ENCODE results near the gene CTNNA3. TPM values are rescaled to one million over a fixed set of nuclear protein-coding genes. Genes with fewer than 3 reads are reported as not detected.

The CTNNA3 gene
- total RNA-seq, 1 experiment from 2014 or later: 0.20 TPM

DNA sequence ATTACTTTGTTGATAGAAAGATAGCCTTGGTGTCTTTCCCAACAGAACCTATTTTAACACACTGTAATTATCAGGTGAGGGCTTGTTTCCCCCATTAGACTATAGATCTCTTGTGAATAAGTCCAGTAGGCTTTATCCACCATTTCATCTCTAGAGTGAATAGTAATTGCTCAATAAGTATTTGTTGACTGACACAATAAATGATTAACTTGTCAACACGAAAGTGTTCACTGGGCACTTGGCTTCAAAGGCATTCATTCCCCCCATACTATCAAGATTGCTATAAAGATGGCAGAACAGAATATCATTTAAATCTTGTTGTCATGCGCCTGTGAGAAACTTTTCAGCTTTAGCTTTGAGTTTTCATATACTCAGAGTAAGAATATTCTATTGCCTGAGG lies 1194.6 kb downstream of the CTNNA3 start:
- Histone ChIP-seq H3K27me3 (replicated peaks; ENCODE audit: control insufficient read depth, insufficient read depth, low read length) (no peaks in the 10 kb centered on the region; the same call in 1 of the 2 replicates), H3K9me3 (no peaks in the 10 kb centered on the region), H3K4me3 (ENCODE audit: low read depth, low read length) (no peak overlapping the region), H3K4me1 (no peaks in the 10 kb centered on the region), H3K36me3 (ENCODE audit: control insufficient read depth, insufficient read depth, low read length) (no peaks in the 10 kb centered on the region)
- Mint-ChIP-seq H3K27me3 (ENCODE audit: insufficient read depth, unreplicated experiment) (no peaks in the 10 kb centered on the region), H3K4me1 (ENCODE audit: low read depth, unreplicated experiment) (no peaks in the 10 kb centered on the region), H3K9me3 (ENCODE audit: unreplicated experiment) (no peaks in the 10 kb centered on the region), H3K4me3 (ENCODE audit: unreplicated experiment) (no peak overlapping the region), H3K27ac (ENCODE audit: unreplicated experiment) (no peak overlapping the region), H3K36me3 (ENCODE audit: insufficient read depth, unreplicated experiment) (no peaks in the 10 kb centered on the region)
- DNase-seq: no peak
- POLR2A ChIA-PET: no interaction called here
- intact Hi-C loops (cut with micrococcal nuclease; ENCODE audit: unreplicated experiment): no loop called here
- TF ChIP-seq, protein P1, sequence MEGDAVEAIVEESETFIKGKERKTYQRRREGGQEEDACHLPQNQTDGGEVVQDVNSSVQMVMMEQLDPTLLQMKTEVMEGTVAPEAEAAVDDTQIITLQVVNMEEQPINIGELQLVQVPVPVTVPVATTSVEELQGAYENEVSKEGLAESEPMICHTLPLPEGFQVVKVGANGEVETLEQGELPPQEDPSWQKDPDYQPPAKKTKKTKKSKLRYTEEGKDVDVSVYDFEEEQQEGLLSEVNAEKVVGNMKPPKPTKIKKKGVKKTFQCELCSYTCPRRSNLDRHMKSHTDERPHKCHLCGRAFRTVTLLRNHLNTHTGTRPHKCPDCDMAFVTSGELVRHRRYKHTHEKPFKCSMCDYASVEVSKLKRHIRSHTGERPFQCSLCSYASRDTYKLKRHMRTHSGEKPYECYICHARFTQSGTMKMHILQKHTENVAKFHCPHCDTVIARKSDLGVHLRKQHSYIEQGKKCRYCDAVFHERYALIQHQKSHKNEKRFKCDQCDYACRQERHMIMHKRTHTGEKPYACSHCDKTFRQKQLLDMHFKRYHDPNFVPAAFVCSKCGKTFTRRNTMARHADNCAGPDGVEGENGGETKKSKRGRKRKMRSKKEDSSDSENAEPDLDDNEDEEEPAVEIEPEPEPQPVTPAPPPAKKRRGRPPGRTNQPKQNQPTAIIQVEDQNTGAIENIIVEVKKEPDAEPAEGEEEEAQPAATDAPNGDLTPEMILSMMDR (IDR thresholded peaks at IDR 0.05; ENCODE audit: insufficient read depth in 1 of 2, low read depth in 1 of 2, low read length in 1 of 2, severe bottlenecking in 1 of 2, unreplicated experiment in 1 of 2): no peak
- CTCF ChIA-PET: no interaction called here
- BruUV-seq (replicated peaks): no TSS peak

- intact Hi-C loops (cut with micrococcal nuclease; ENCODE audit: unreplicated experiment): no loop called here
- H3K27me3 ChIP-seq (replicated peaks; ENCODE audit: control insufficient read depth, insufficient read depth, low read length): no peaks in the 10 kb centered on the region
- H3K27me3 Mint-ChIP-seq (ENCODE audit: insufficient read depth, unreplicated experiment): no peaks in the 10 kb centered on the region
- no peaks in the 10 kb centered on the region for H3K36me3 ChIP-seq (ENCODE audit: control insufficient read depth, insufficient read depth, low read length)
- ChIA-PET POLR2A (no interaction called here), CTCF (no interaction called here)
- no peaks in the 10 kb centered on the region for H3K36me3 Mint-ChIP-seq (ENCODE audit: insufficient read depth, unreplicated experiment)
- H3K4me3 ChIP-seq (ENCODE audit: low read depth, low read length): no peak overlapping the region
- TF ChIP-seq, protein P1 (IDR thresholded peaks at IDR 0.05; ENCODE audit: insufficient read depth in 1 of 2, low read depth in 1 of 2, low read length in 1 of 2, severe bottlenecking in 1 of 2, unreplicated experiment in 1 of 2): no peak
- no peak overlapping the region for H3K27ac Mint-ChIP-seq (ENCODE audit: unreplicated experiment)
- no peaks in the 10 kb centered on the region for H3K4me1 Mint-ChIP-seq (ENCODE audit: low read depth, unreplicated experiment)
- no TSS peak for BruUV-seq (replicated peaks)
- DNase-seq: no peak
- H3K4me3 Mint-ChIP-seq (ENCODE audit: unreplicated experiment): no peak overlapping the region
- H3K9me3 Mint-ChIP-seq (ENCODE audit: unreplicated experiment): no peaks in the 10 kb centered on the region
- no peaks in the 10 kb centered on the region for H3K9me3 ChIP-seq
- H3K4me1 ChIP-seq: no peaks in the 10 kb centered on the region
Measured at GRCh38 chr10:66483966-66484365, 1212.0 kb downstream of the CTNNA3 start.

DNA sequence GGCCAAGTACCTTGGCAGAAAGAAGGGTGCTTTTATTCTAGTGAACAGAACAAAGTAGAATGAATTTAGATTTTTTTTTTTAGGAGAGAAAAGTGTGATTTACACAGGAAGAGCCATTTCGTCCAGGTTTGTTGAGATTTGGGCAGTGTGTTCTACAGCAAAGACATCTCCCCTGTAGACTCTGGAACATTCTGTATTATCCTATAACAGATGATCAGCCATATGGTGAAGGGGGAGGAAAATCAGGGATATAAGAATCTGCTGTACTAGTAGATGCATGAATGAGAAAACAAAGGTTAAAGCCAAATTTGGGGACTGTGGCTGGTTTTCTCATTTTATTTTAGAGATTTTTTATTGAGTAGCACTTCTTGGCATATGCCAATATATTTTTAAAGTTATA lies 1223.8 kb downstream of the CTNNA3 start:
- CTCF ChIA-PET: no interaction called here
- POLR2A ChIA-PET: no interaction called here
- intact Hi-C loops (cut with micrococcal nuclease; ENCODE audit: unreplicated experiment): no loop called here

More for the DNA sequence above, 1223.8 kb downstream of the CTNNA3 start:
- TF ChIP-seq, protein P1 (IDR thresholded peaks at IDR 0.05; ENCODE audit: insufficient read depth in 1 of 2, low read depth in 1 of 2, low read length in 1 of 2, severe bottlenecking in 1 of 2, unreplicated experiment in 1 of 2): no peak
- H3K27me3 ChIP-seq (replicated peaks; ENCODE audit: control insufficient read depth, insufficient read depth, low read length): no peaks in the 10 kb centered on the region
- no peaks in the 10 kb centered on the region for H3K4me1 ChIP-seq
- DNase-seq: no peak
- Mint-ChIP-seq H3K4me1 (ENCODE audit: low read depth, unreplicated experiment) (no peaks in the 10 kb centered on the region), H3K4me3 (ENCODE audit: unreplicated experiment) (no peak overlapping the region), H3K27me3 (ENCODE audit: insufficient read depth, unreplicated experiment) (no peaks in the 10 kb centered on the region), H3K9me3 (ENCODE audit: unreplicated experiment) (no peaks in the 10 kb centered on the region), H3K36me3 (ENCODE audit: insufficient read depth, unreplicated experiment) (no peaks in the 10 kb centered on the region), H3K27ac (ENCODE audit: unreplicated experiment) (no peak overlapping the region)
- no TSS peak for BruUV-seq (replicated peaks)
- H3K9me3 ChIP-seq: no peaks in the 10 kb centered on the region
- no peaks in the 10 kb centered on the region for H3K36me3 ChIP-seq (ENCODE audit: control insufficient read depth, insufficient read depth, low read length)
- no peak overlapping the region for H3K4me3 ChIP-seq (ENCODE audit: low read depth, low read length)

Data from Caco-2 (cell line).